Peyer's patch (tissue), 4 donors: ENCODE measurements around the gene LONP2. TPM values are rescaled to one million over a fixed set of nuclear protein-coding genes. Genes with fewer than 3 reads are reported as not detected.

Experiments
- DNase-seq, 3 donors: peaks; one replicate each; pipeline ENCODE4 v3.0.0-alpha.2; 2017 to 2019
- H3K27ac ChIP-seq, 4 donors: fragments of 200-600 bp; sonication (generic); one replicate each; pipeline ENCODE4 v1.5.1; 2016 to 2019
- H3K27me3 ChIP-seq, 2 donors: fragments of 200-600 bp; sonication (generic); one replicate each; pipeline ENCODE4 v1.5.1; 2019
- H3K36me3 ChIP-seq, 3 donors: fragments of 200-600 bp; sonication (generic); one replicate each; pipeline ENCODE4 v1.5.1; 2016 to 2019
- H3K4me1 ChIP-seq, 4 donors: fragments of 200-600 bp; sonication (generic); one replicate each; pipeline ENCODE4 v1.5.1; 2016 to 2019
- H3K4me3 ChIP-seq, 4 donors: fragments of 200-600 bp; sonication (generic); 1 replicate in 3 of 4; 2 replicates in 1 of 4; pipeline ENCODE4 v1.5.1; 2016 to 2019; ENCODE audit warnings: mild to moderate bottlenecking in 1 of 4
- H3K9me3 ChIP-seq, 4 donors: fragments of 200-600 bp; sonication (generic); one replicate each; pipeline ENCODE4 v1.5.1; 2016 to 2019; ENCODE audit warnings: mild to moderate bottlenecking in 1 of 4
- CTCF ChIP-seq, 6 experiments: fragments of 450-650 bp in 4 of 6; fragments of 200-600 bp in 2 of 6; sonication (generic) in 1 of 6; IDR thresholded peaks; one replicate each; pipeline ENCODE4 v1.5.1; 2017 to 2019; ENCODE audit warnings: antibody characterized with exemption in 6 of 6, mild to moderate bottlenecking in 3 of 6, moderate library complexity in 1 of 6
- POLR2A ChIP-seq, 2 donors: fragments of 450-650 bp; IDR thresholded peaks; one replicate each; pipeline ENCODE4 v1.5.1; 2017; ENCODE audit warnings: antibody characterized with exemption in 2 of 2, mild to moderate bottlenecking in 2 of 2, moderate library complexity in 2 of 2
- total RNA-seq, 4 donors: library from RNA; depleted of rRNA; stranded (reverse); fragments of >200 nt; gene quantifications; one replicate each; pipeline ENCODE4 v1.1.0, GENCODE V29; 2016

The LONP2 gene
- total RNA-seq, 4 donors from 2014 or later: 56.7 to 104 (median 70.7) TPM

- peaks cover 0 to 12% (median 0%) of the 10 kb centered on the region in 4 donors for H3K4me1 ChIP-seq
- H3K27ac ChIP-seq: no peak overlapping the region
- DNase-seq: no peak
Measured at GRCh38 chr16:48252013-48252412, 7.9 kb downstream of the LONP2 start.

GRCh38 chr16:48256579-48257177 is 12.6 kb downstream of the LONP2 start:
- DNase-seq: no peak
- no peak for TF ChIP-seq POLR2A (IDR thresholded peaks at IDR 0.05)
- TF ChIP-seq CTCF (IDR thresholded peaks at IDR 0.05): no peak
- Histone ChIP-seq H3K27ac (no peak overlapping the region), H3K27me3 (no peaks in the 10 kb centered on the region), H3K36me3 (peaks cover 0 to 61% (median 0%) of the 10 kb centered on the region in 3 donors), H3K4me1 (no peaks in the 10 kb centered on the region), H3K9me3 (no peaks in the 10 kb centered on the region), H3K4me3 (no peak overlapping the region)

More at GRCh38 chr16:48252013-48252412, 7.9 kb downstream of the LONP2 start:
- Histone ChIP-seq H3K4me3 (no peak overlapping the region), H3K36me3 (peaks cover 0 to 36% (median 0%) of the 10 kb centered on the region in 3 donors), H3K27me3 (no peaks in the 10 kb centered on the region), H3K9me3 (no peaks in the 10 kb centered on the region)
- TF ChIP-seq CTCF (IDR thresholded peaks at IDR 0.05) (no peak), POLR2A (IDR thresholded peaks at IDR 0.05) (no peak)

GRCh38 chr16:48261569-48261968 is 17.5 kb downstream of the LONP2 start:
- TF ChIP-seq CTCF (IDR thresholded peaks at IDR 0.05): no peak
- no peak for TF ChIP-seq POLR2A (IDR thresholded peaks at IDR 0.05)
- Histone ChIP-seq H3K9me3 (no peaks in the 10 kb centered on the region), H3K4me1 (no peaks in the 10 kb centered on the region), H3K27ac (no peak overlapping the region), H3K36me3 (peaks cover 0 to 71% (median 0%) of the 10 kb centered on the region in 3 donors), H3K27me3 (no peaks in the 10 kb centered on the region), H3K4me3 (no peak overlapping the region)
- no peak for DNase-seq

- DNase-seq: no peak
- no peaks in the 10 kb centered on the region for H3K4me1 ChIP-seq
Measured at GRCh38 chr16:48262631-48263030, 18.5 kb downstream of the LONP2 start.

GRCh38 chr16:48269011-48269410 is 24.9 kb downstream of the LONP2 start:
- TF ChIP-seq POLR2A (IDR thresholded peaks at IDR 0.05): no peak
- TF ChIP-seq CTCF (IDR thresholded peaks at IDR 0.05): no peak
- no peak for DNase-seq
- H3K9me3 ChIP-seq: no peaks in the 10 kb centered on the region
- no peaks in the 10 kb centered on the region for H3K4me1 ChIP-seq
- H3K4me3 ChIP-seq: no peak overlapping the region
- no peaks in the 10 kb centered on the region for H3K27me3 ChIP-seq
- no peak overlapping the region for H3K27ac ChIP-seq
- peaks cover 0 to 56% (median 0%) of the 10 kb centered on the region in 3 donors for H3K36me3 ChIP-seq

More at GRCh38 chr16:48262631-48263030, 18.5 kb downstream of the LONP2 start:
- Histone ChIP-seq H3K9me3 (no peaks in the 10 kb centered on the region), H3K4me3 (no peak overlapping the region), H3K27me3 (no peaks in the 10 kb centered on the region), H3K27ac (no peak overlapping the region), H3K36me3 (peaks cover 0 to 74% (median 0%) of the 10 kb centered on the region in 3 donors)
- TF ChIP-seq POLR2A (IDR thresholded peaks at IDR 0.05) (no peak), CTCF (IDR thresholded peaks at IDR 0.05) (no peak)
